Colonic mucosa (tissue), 4 donors: ENCODE measurements around the gene SHLD1. TPM values are rescaled to one million over a fixed set of nuclear protein-coding genes. Genes with fewer than 3 reads are reported as not detected.

ENCODE experiments used
- DNase-seq: peaks from one replicate; pipeline ENCODE4 v3.0.0-alpha.2; 2020
- H3K27ac ChIP-seq: fragments of 200-600 bp; one replicate; pipeline ENCODE4 v1.8.0; 2021
- H3K27me3 ChIP-seq: fragments of 200-600 bp; one replicate; pipeline ENCODE4 v1.8.0; 2021
- H3K36me3 ChIP-seq: fragments of 200-600 bp; one replicate; pipeline ENCODE4 v1.8.0; 2021
- H3K4me1 ChIP-seq: fragments of 200-600 bp; one replicate; pipeline ENCODE4 v1.8.0; 2021; ENCODE audit warnings: mild to moderate bottlenecking
- H3K4me3 ChIP-seq: fragments of 200-600 bp; one replicate; pipeline ENCODE4 v1.8.0; 2021
- H3K9ac ChIP-seq, 2 donors: one replicate each; pipeline ENCODE4 v1.7.0; 2013; ENCODE audit warnings: control low read depth in 2 of 2, low read depth in 2 of 2, low read length in 2 of 2
- H3K9me3 ChIP-seq: fragments of 200-600 bp; one replicate; pipeline ENCODE4 v1.8.0; 2021
- intact Hi-C: fragments of 100-400 bp; cut with DNase I; formaldehyde crosslinking; loops from one replicate; pipeline ENCODE4 v1.14.1; 2022
- total RNA-seq, 2 donors: library from RNA; stranded (reverse); fragmentation: NEBNext Ultra II Directional in 1 of 2; extraction: Animal tissue kit (Norgen Biotek cat#: 25700) in 1 of 2; gene quantifications; one replicate each; pipeline ENCODE4 v1.2.1, GENCODE V29; 2021
- TF ChIP-seq, protein P1 (sequence below): fragments of 200-600 bp; IDR thresholded peaks from one replicate; pipeline ENCODE4 v1.8.0; 2022; ENCODE audit warnings: antibody characterized with exemption, mild to moderate bottlenecking
- donor health status: healthy.
- donor health status: DM: no; HTN: no; CAD: no.
- donor health status: DM: no; HTN: no; CAD: no.

Gene SHLD1
- total RNA-seq, 2 donors from 2014 or later, result 4.0 to 9.1 TPM

DNA sequence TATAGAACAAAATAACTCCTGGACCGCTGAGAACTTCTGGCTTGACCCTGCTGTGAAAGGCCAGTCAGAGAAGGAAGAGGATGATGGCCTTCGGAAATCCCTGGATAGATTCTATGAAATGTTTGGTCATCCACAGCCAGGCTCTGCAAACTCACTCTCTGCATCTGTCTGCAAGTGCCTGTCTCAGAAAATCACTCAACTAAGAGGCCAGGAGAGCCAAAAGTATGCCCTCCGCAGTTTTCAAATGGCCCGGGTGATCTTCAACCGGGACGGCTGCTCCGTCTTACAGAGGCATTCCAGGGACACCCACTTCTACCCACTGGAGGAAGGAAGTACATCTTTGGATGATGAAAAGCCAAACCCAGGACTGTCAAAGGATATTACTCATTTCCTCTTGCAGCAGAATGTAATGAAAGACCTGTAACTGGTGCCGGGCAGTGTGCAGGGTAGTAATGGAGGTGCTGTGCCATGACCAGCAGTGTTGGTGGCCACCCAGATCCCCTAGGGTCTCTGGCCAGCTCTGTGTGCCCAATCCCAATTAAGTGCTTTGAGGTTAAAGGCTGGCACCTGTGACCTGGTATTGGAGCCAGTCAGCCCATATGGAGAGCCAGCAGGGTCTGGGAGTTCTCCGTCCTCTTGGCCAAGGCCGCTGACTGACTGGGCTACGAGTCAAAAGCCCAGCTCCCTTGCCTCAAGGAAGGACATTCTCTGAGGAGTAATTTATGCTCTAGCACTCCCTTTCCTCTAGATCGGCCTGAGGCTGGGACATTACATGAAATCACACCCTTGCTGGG lies 113.0 kb downstream of the SHLD1 start:
- H3K27me3 ChIP-seq, result no peaks in the 10 kb centered on the region
- no peak for DNase-seq
- intact Hi-C loops, result no loop called here
- H3K9ac ChIP-seq, result no peak overlapping the region
- no peaks in the 10 kb centered on the region for H3K36me3 ChIP-seq
- TF ChIP-seq, protein P1, sequence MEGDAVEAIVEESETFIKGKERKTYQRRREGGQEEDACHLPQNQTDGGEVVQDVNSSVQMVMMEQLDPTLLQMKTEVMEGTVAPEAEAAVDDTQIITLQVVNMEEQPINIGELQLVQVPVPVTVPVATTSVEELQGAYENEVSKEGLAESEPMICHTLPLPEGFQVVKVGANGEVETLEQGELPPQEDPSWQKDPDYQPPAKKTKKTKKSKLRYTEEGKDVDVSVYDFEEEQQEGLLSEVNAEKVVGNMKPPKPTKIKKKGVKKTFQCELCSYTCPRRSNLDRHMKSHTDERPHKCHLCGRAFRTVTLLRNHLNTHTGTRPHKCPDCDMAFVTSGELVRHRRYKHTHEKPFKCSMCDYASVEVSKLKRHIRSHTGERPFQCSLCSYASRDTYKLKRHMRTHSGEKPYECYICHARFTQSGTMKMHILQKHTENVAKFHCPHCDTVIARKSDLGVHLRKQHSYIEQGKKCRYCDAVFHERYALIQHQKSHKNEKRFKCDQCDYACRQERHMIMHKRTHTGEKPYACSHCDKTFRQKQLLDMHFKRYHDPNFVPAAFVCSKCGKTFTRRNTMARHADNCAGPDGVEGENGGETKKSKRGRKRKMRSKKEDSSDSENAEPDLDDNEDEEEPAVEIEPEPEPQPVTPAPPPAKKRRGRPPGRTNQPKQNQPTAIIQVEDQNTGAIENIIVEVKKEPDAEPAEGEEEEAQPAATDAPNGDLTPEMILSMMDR, result no peak
- no peak overlapping the region for H3K4me3 ChIP-seq
- H3K4me1 ChIP-seq, result no peaks in the 10 kb centered on the region
- H3K9me3 ChIP-seq, result no peaks in the 10 kb centered on the region
- H3K27ac ChIP-seq, result no peak overlapping the region

DNA sequence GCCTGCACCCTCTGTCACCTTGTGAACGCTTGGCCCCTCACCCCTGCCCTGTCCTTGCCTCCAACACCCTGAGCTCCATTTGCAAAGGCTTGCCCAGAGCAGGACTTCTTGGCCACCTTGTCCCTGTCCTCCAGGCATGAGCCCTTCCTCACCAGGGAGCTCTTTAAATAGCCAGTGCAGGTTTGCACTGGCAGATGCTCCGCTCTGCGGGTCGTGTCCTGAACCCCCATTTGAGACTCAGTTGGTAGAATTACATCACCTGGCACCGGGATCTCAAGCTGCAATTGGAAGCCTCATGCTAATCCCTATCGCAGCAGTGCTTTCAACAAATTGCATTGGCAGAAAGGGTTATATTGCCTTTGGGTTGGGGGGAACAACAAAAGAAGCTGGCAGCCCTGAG lies 114.2 kb downstream of the SHLD1 start:
- TF ChIP-seq, protein P1, result no peak
- no peak overlapping the region for H3K9ac ChIP-seq
- intact Hi-C loops, result no loop called here
- no peak overlapping the region for H3K27ac ChIP-seq
- no peaks in the 10 kb centered on the region for H3K4me1 ChIP-seq
- no peaks in the 10 kb centered on the region for H3K27me3 ChIP-seq
- H3K36me3 ChIP-seq, result no peaks in the 10 kb centered on the region
- H3K4me3 ChIP-seq, result no peak overlapping the region
- no peak for DNase-seq
- no peaks in the 10 kb centered on the region for H3K9me3 ChIP-seq

DNA sequence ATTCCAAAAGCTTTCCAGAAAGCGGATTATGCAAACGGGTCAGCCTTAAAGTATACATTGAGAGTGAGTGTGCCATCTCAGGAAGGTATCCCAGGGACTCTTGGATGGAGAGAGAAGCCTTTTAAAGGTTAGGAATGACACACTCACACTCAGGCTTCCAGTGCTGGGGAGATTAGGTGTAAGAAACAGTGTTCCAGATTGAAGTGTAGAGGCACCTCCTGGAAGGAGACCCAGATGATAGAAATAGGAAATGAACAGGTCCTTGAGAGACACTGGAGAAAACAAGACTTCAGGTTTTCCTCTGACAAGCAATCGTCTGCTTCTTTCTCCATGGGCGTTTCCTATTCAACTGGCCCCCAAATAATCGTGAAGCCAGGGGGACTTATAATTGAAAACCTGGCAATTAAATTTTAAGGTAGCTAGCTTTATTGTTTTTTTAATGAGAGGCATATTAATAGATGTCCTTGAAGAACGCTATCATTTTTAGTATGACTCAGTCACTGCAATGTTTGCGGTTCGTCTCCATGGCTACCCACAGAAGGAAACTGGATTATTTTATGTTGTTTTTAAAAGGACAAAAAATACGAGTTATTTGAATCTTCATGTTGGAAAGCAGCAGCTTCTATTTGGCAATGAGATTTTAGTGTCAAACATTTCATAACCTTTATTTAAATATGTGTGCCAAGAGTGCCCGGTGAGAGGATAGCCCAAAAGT lies 114.8 kb downstream of the SHLD1 start:
- Histone ChIP-seq H3K4me3 (no peak overlapping the region), H3K9ac (no peak overlapping the region), H3K27ac (no peak overlapping the region), H3K36me3 (no peaks in the 10 kb centered on the region), H3K9me3 (no peaks in the 10 kb centered on the region), H3K27me3 (no peaks in the 10 kb centered on the region), H3K4me1 (no peaks in the 10 kb centered on the region)
- intact Hi-C loops, result no loop called here
- TF ChIP-seq, protein P1, result no peak
- no peak for DNase-seq

- H3K27me3 ChIP-seq, result no peaks in the 10 kb centered on the region
- intact Hi-C loops, result no loop called here
- H3K9me3 ChIP-seq, result no peaks in the 10 kb centered on the region
- H3K36me3 ChIP-seq, result no peaks in the 10 kb centered on the region
- no peak overlapping the region for H3K9ac ChIP-seq
- TF ChIP-seq, protein P1, result no peak
- H3K27ac ChIP-seq, result no peak overlapping the region
- H3K4me3 ChIP-seq, result no peak overlapping the region
- DNase-seq, result no peak
- H3K4me1 ChIP-seq, result no peaks in the 10 kb centered on the region
Measured at GRCh38 chr20:5865604-5866003, 115.4 kb downstream of the SHLD1 start.

GRCh38 chr20:5870568-5870981 lies 120.4 kb downstream of the SHLD1 start:
- Histone ChIP-seq H3K4me1 (no peaks in the 10 kb centered on the region), H3K27ac (no peak overlapping the region), H3K9me3 (no peaks in the 10 kb centered on the region), H3K9ac (no peak overlapping the region), H3K36me3 (no peaks in the 10 kb centered on the region), H3K4me3 (no peak overlapping the region), H3K27me3 (no peaks in the 10 kb centered on the region)
- intact Hi-C loops, result no loop called here
- TF ChIP-seq, protein P1, result no peak
- DNase-seq, result no peak
